MM.1S (cell line): Measurements from ENCODE around the gene OR8K3.

Experiments used
- DNase-seq: peaks from one replicate; pipeline ENCODE4 v3.0.0-alpha.2; 2015
- H2AFZ ChIP-seq: fragments of 300-600 bp; sonication (generic); 2 replicates; pipeline ENCODE4 v1.6.0; 2016; ENCODE audit warnings: antibody characterized with exemption, low read length
- H3F3A ChIP-seq: fragments of 300-600 bp; sonication (generic); 2 replicates; pipeline ENCODE4 v1.6.1; 2016; ENCODE audit warnings: mild to moderate bottlenecking, antibody characterized with exemption, low read length, moderate library complexity, mixed read lengths; ENCODE audit not compliant: insufficient read depth
- H3K27ac ChIP-seq: fragments of 300-600 bp; sonication (generic); 2 replicates; pipeline ENCODE4 v1.5.1; 2016; ENCODE audit warnings: mild to moderate bottlenecking, low read length
- H3K27me3 ChIP-seq: fragments of 300-600 bp; sonication (generic); replicated peaks from 2 replicates; pipeline ENCODE4 v1.6.0; 2016; ENCODE audit warnings: low read length; ENCODE audit not compliant: insufficient read depth
- H3K36me3 ChIP-seq: fragments of 300-600 bp; sonication (generic); replicated peaks from 2 replicates; pipeline ENCODE4 v1.6.1; 2016; ENCODE audit warnings: mild to moderate bottlenecking, low read length, mixed read lengths; ENCODE audit not compliant: insufficient read depth
- H3K4me1 ChIP-seq: fragments of 300-600 bp; sonication (generic); 2 replicates; pipeline ENCODE4 v1.6.1; 2016; ENCODE audit warnings: low read length, mixed read lengths
- H3K4me2 ChIP-seq: fragments of 300-600 bp; sonication (generic); 2 replicates; pipeline ENCODE4 v1.6.0; 2016; ENCODE audit warnings: low read depth, low read length
- H3K4me3 ChIP-seq: fragments of 300-600 bp; sonication (generic); 2 replicates; pipeline ENCODE4 v1.5.1; 2016; ENCODE audit warnings: low read length, mixed read lengths
- H3K79me2 ChIP-seq: fragments of 300-600 bp; sonication (generic); 2 replicates; pipeline ENCODE4 v1.6.1; 2016; ENCODE audit warnings: mixed run types, low read length, mixed read lengths
- H3K9ac ChIP-seq: fragments of 300-600 bp; sonication (generic); 2 replicates; pipeline ENCODE4 v1.6.1; 2016; ENCODE audit warnings: low read length, mixed read lengths
- H3K9me2 ChIP-seq: fragments of 300-600 bp; sonication (generic); replicated peaks from 2 replicates; pipeline ENCODE4 v1.6.1; 2016; ENCODE audit warnings: mild to moderate bottlenecking, low read length, mixed read lengths; ENCODE audit not compliant: insufficient read depth
- H3K9me3 ChIP-seq: fragments of 300-600 bp; sonication (generic); replicated peaks from 2 replicates; pipeline ENCODE4 v1.6.1; 2016; ENCODE audit warnings: mild to moderate bottlenecking, low read length, mixed read lengths; ENCODE audit not compliant: insufficient read depth
- H4K20me1 ChIP-seq: fragments of 300-600 bp; sonication (generic); 2 replicates; pipeline ENCODE4 v1.6.1; 2016; ENCODE audit warnings: mild to moderate bottlenecking, low read length, moderate library complexity, mixed read lengths; ENCODE audit not compliant: insufficient read depth
- EZH2 ChIP-seq: fragments of 300-600 bp; sonication (generic); optimal IDR thresholded peaks from 2 replicates; pipeline ENCODE3; 2017; ENCODE audit warnings: low read depth, mild to moderate bottlenecking, antibody characterized with exemption, low read length, mixed read lengths
- EZH2phosphoT487 ChIP-seq: fragments of 300-600 bp; sonication (generic); IDR thresholded peaks from 2 replicates; pipeline ENCODE4 v1.6.1; 2018; ENCODE audit warnings: antibody characterized with exemption, low read length
- TF ChIP-seq, protein P1 (sequence below): fragments of 300-600 bp; sonication (generic); IDR thresholded peaks from 2 replicates; pipeline ENCODE4 v1.5.1; 2016; ENCODE audit warnings: antibody characterized with exemption, low read length, mixed read lengths

Gene OR8K3

DNA sequence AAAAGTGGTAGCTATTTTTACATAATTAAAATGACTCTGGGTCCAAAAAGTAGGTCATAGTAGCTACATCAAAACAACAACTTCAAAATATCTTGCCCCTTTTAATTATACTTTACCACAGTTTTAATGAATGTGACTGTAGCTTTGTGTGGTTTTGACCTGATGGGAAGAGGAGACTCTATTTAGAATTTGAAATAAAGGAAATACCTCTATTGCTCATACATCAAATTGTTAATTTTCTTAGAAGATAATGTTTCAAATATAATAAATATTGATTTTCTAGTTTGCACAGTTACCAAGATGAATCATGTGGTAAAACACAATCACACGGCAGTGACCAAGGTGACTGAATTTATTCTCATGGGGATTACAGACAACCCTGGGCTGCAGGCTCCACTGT, 30.8 kb downstream of the OR8K3 start, which contains the start of gene OR8K1:
Gene OR8K1, plus strand, starts transcription at position 301 of the 400 bp plus-strand sequence. Its CDS starts 0 bp downstream, at position 301.
- H3K4me3 ChIP-seq: no peak within 1 kb of the TSS
- H3K9me2 ChIP-seq: no peaks in the 10 kb centered on the region
- no peaks in the 10 kb centered on the region for H3K9me3 ChIP-seq
- H2AFZ ChIP-seq: no peak within 1 kb of the TSS
- DNase-seq: no peak
- H3K27ac ChIP-seq: no peak within 1 kb of the TSS
- H3K4me2 ChIP-seq: no peak within 1 kb of the TSS
- H3K79me2 ChIP-seq: no peaks in the 10 kb centered on the region
- H3F3A ChIP-seq: no peaks in the 10 kb centered on the region
- no peaks in the 10 kb centered on the region for H3K36me3 ChIP-seq
- TF ChIP-seq, protein P1, sequence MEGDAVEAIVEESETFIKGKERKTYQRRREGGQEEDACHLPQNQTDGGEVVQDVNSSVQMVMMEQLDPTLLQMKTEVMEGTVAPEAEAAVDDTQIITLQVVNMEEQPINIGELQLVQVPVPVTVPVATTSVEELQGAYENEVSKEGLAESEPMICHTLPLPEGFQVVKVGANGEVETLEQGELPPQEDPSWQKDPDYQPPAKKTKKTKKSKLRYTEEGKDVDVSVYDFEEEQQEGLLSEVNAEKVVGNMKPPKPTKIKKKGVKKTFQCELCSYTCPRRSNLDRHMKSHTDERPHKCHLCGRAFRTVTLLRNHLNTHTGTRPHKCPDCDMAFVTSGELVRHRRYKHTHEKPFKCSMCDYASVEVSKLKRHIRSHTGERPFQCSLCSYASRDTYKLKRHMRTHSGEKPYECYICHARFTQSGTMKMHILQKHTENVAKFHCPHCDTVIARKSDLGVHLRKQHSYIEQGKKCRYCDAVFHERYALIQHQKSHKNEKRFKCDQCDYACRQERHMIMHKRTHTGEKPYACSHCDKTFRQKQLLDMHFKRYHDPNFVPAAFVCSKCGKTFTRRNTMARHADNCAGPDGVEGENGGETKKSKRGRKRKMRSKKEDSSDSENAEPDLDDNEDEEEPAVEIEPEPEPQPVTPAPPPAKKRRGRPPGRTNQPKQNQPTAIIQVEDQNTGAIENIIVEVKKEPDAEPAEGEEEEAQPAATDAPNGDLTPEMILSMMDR: no peak
- TF ChIP-seq EZH2 (no peak), EZH2phosphoT487 (no peak)
- H3K27me3 ChIP-seq: no peaks in the 10 kb centered on the region
- no peaks in the 10 kb centered on the region for H4K20me1 ChIP-seq
- H3K9ac ChIP-seq: no peak within 1 kb of the TSS
- no peaks in the 10 kb centered on the region for H3K4me1 ChIP-seq

DNA sequence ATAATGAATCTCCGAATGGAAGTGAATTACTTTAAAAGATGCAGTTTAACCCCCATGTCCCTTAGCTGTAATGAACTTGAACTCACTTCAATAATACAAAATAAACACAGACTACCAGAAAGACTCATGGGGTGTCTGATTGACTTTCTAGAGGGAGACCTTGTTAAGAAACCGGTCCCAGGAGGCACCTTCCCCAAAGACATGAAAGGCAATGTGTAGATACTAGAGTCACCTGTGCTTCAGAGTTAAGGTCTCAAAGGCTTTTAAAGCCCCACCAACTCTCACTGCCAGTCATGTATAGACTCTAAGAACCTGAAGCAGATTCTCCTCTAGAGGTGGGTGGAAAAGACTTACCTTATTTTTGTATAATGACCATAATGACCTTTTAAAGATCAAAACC, 39.0 kb downstream of the OR8K3 start, which contains the start of gene OR8J1:
Gene OR8J1, plus strand, starts transcription at position 301 of the 400 bp plus-strand sequence. CDS start 5,956 bp downstream, outside the sequence.
- no peaks in the 10 kb centered on the region for H3K4me1 ChIP-seq
- H3K27ac ChIP-seq: no peak within 1 kb of the TSS
- no peaks in the 10 kb centered on the region for H4K20me1 ChIP-seq
- no peaks in the 10 kb centered on the region for H3K27me3 ChIP-seq
- H3K9me3 ChIP-seq: no peaks in the 10 kb centered on the region
- H3K4me2 ChIP-seq: no peak within 1 kb of the TSS
- no peaks in the 10 kb centered on the region for H3F3A ChIP-seq
- TF ChIP-seq EZH2phosphoT487 (no peak), EZH2 (no peak)
- TF ChIP-seq, protein P1: no peak
- H3K4me3 ChIP-seq: no peak within 1 kb of the TSS
- H3K79me2 ChIP-seq: no peaks in the 10 kb centered on the region
- H3K9ac ChIP-seq: no peak within 1 kb of the TSS
- no peaks in the 10 kb centered on the region for H3K36me3 ChIP-seq
- H3K9me2 ChIP-seq: no peaks in the 10 kb centered on the region
- no peak for DNase-seq
- H2AFZ ChIP-seq: no peak within 1 kb of the TSS
